GM19023 (cell line): ENCODE results near the gene STPG1.

ENCODE experiments used
- ATAC-seq: cut with Tn5 transposase; IDR thresholded peaks from one replicate; pipeline ENCODE4 v1.9.1; 2021; ENCODE audit warnings: mild to moderate bottlenecking, moderate library complexity; ENCODE audit not compliant: unreplicated experiment

The STPG1 gene

GRCh38 chr1:24427545-24427862 lies 13.9 kb upstream of the STPG1 start:
- ATAC-seq: no peak

- no peak for ATAC-seq
Observed at GRCh38 chr1:24426744-24427544, 13.4 kb upstream of the STPG1 start.

- ATAC-seq: no peak
Observed at GRCh38 chr1:24425922-24426321, 12.3 kb upstream of the STPG1 start.

GRCh38 chr1:24425441-24425840 lies 11.9 kb upstream of the STPG1 start:
- no peak for ATAC-seq

- ATAC-seq: no peak
Observed at GRCh38 chr1:24424990-24425389, 11.4 kb upstream of the STPG1 start.

- no peak for ATAC-seq
Observed at GRCh38 chr1:24424207-24424606, 10.6 kb upstream of the STPG1 start.

GRCh38 chr1:24421502-24421901 lies 7.9 kb upstream of the STPG1 start:
- ATAC-seq: no peak

- no peak for ATAC-seq
Observed at GRCh38 chr1:24420547-24420946, 7.0 kb upstream of the STPG1 start.

GRCh38 chr1:24418898-24419628 lies 5.5 kb upstream of the STPG1 start:
- ATAC-seq: no peak

GRCh38 chr1:24417681-24418080 lies 4.1 kb upstream of the STPG1 start:
- ATAC-seq: no peak

GRCh38 chr1:24416666-24417391 lies 3.2 kb upstream of the STPG1 start:
- no peak for ATAC-seq

GRCh38 chr1:24415910-24416665 lies 2.5 kb upstream of the STPG1 start:
- peak; percentile 14 for ATAC-seq

- peak; percentile 95 for ATAC-seq
Observed at GRCh38 chr1:24415334-24415909, 1.8 kb upstream of the STPG1 start, which contains the start of gene NIPAL3. Gene NIPAL3, plus strand, starts transcription at chr1:24415802. Its CDS starts 3,746 bp downstream, at chr1:24419548.

- no peak for ATAC-seq
Observed at GRCh38 chr1:24414775-24415333, 1.3 kb upstream of the STPG1 start.

GRCh38 chr1:24412408-24412807 lies 1.2 kb downstream of the STPG1 start:
- no peak for ATAC-seq

- ATAC-seq: no peak
Observed at GRCh38 chr1:24411963-24412362, 1.6 kb downstream of the STPG1 start.

GRCh38 chr1:24410750-24411149 lies 2.8 kb downstream of the STPG1 start:
- no peak for ATAC-seq

GRCh38 chr1:24409535-24409934 lies 4.0 kb downstream of the STPG1 start:
- no peak for ATAC-seq

- ATAC-seq: no peak
Observed at GRCh38 chr1:24406788-24407187, 6.8 kb downstream of the STPG1 start.

- ATAC-seq: no peak
Observed at GRCh38 chr1:24403806-24404205, 9.8 kb downstream of the STPG1 start.
